IMR-90 (cell line): ENCODE measurements around the gene HYAL3. TPM values are rescaled to one million over a fixed set of nuclear protein-coding genes. Genes with fewer than 3 reads are reported as not detected.

Experiments
- ATAC-seq: fragments of 200-7000 bp; cut with Tn5 transposase; 2 replicates; pipeline ENCODE4 v1.9.1; 2020; ENCODE audit warnings: low read depth, mild to moderate bottlenecking, moderate library complexity
- BruUV-seq: library from RNA; stranded (reverse); fragments of 400-500 nt; replicated peaks from 2 replicates; lab custom pipeline; 2021; lab: Mats Ljungman, UMichigan
- CTCF ChIA-PET: fragments of 300-600 bp; formaldehyde crosslinking; extraction: SDS; loops from one replicate; lab custom pipeline; 2021; ENCODE audit warnings: antibody characterized with exemption; lab: Yijun Ruan, JAX
- POLR2A ChIA-PET: fragments of 300-600 bp; sonication (Branson Sonifier 250); formaldehyde crosslinking; loops from one replicate; lab custom pipeline; 2022; ENCODE audit warnings: antibody characterized with exemption; ENCODE audit not compliant: unreplicated experiment; lab: Charles Lee
- DNase-seq: peaks from one replicate; pipeline ENCODE4 v3.0.0; 2013
- H2AFZ ChIP-seq: replicated peaks from 2 replicates; pipeline ENCODE3; 2013; ENCODE audit warnings: low read length, mild to moderate bottlenecking; ENCODE audit not compliant: poor library complexity
- H2AK5ac ChIP-seq: 2 replicates; pipeline ENCODE4 v1.6.1; 2013; ENCODE audit warnings: low read depth, low read length, inconsistent platforms
- H2AK9ac ChIP-seq: replicated peaks from 2 replicates; pipeline ENCODE3; 2013; ENCODE audit warnings: mild to moderate bottlenecking, low read depth, low read length, moderate library complexity; ENCODE audit not compliant: poor library complexity
- H2BK120ac ChIP-seq: 2 replicates; pipeline ENCODE4 v1.6.1; 2013; ENCODE audit warnings: low read depth, low read length, inconsistent platforms
- H2BK15ac ChIP-seq: 3 replicates; pipeline ENCODE4 v1.6.1; 2013; ENCODE audit warnings: low read depth, low read length, inconsistent platforms
- H2BK20ac ChIP-seq: 2 replicates; pipeline ENCODE4 v1.6.1; 2013; ENCODE audit warnings: low read depth, mild to moderate bottlenecking, inconsistent platforms, low read length, moderate library complexity
- H2BK5ac ChIP-seq: 2 replicates; pipeline ENCODE4 v1.6.1; 2013; ENCODE audit warnings: mild to moderate bottlenecking, low read depth, low read length, inconsistent platforms; ENCODE audit not compliant: poor library complexity, severe bottlenecking
- H3K14ac ChIP-seq: replicated peaks from 2 replicates; pipeline ENCODE4 v1.6.1; 2013; ENCODE audit warnings: low read depth, low read length, inconsistent platforms
- H3K18ac ChIP-seq: 2 replicates; pipeline ENCODE4 v1.6.1; 2013; ENCODE audit warnings: low read depth, low read length, control low read depth
- H3K23ac ChIP-seq: 2 replicates; pipeline ENCODE4 v1.6.1; 2013; ENCODE audit warnings: low read depth, low read length, inconsistent platforms
- H3K27ac ChIP-seq: 2 replicates; pipeline ENCODE4 v1.5.1; 2013; ENCODE audit warnings: mild to moderate bottlenecking, control low read depth, low read length; ENCODE audit not compliant: insufficient read depth
- H3K27me3 ChIP-seq: 2 replicates; pipeline ENCODE4 v1.6.1; 2013; ENCODE audit warnings: low read length; ENCODE audit not compliant: control insufficient read depth, insufficient read depth
- H3K36me3 ChIP-seq: 2 replicates; pipeline ENCODE4 v1.6.1; 2013; ENCODE audit warnings: low read length, mixed read lengths; ENCODE audit not compliant: control insufficient read depth, insufficient read depth
- H3K4ac ChIP-seq: 2 replicates; pipeline ENCODE4 v1.6.1; 2013; ENCODE audit warnings: low read depth, low read length, inconsistent platforms
- H3K4me1 ChIP-seq: 2 replicates; pipeline ENCODE4 v1.6.1; 2013; ENCODE audit warnings: low read length, mixed read lengths; ENCODE audit not compliant: control insufficient read depth, insufficient read depth
- H3K4me2 ChIP-seq: 2 replicates; pipeline ENCODE4 v1.6.1; 2013; ENCODE audit warnings: low read depth, mild to moderate bottlenecking, control low read depth, low read length, moderate library complexity
- H3K4me3 ChIP-seq: 2 replicates; pipeline ENCODE4 v1.5.1; 2013; ENCODE audit warnings: low read depth, mild to moderate bottlenecking, control low read depth, low read length, moderate library complexity; ENCODE audit not compliant: insufficient read depth
- H3K56ac ChIP-seq: 2 replicates; pipeline ENCODE4 v1.6.1; 2013; ENCODE audit warnings: low read length, inconsistent platforms; ENCODE audit not compliant: insufficient read depth; ENCODE audit errors: extremely low read depth
- H3K79me1 ChIP-seq, 2 experiments: 2 replicates each; pipeline ENCODE4 v1.6.1; 2013; ENCODE audit warnings: low read length in 2 of 2, inconsistent platforms in 1 of 2, low read depth in 1 of 2
- H3K9ac ChIP-seq: 2 replicates; pipeline ENCODE4 v1.6.1; 2013; ENCODE audit warnings: low read depth, low read length, control low read depth
- H3K9me1 ChIP-seq: 2 replicates; pipeline ENCODE4 v1.6.1; 2013; ENCODE audit warnings: low read length, inconsistent platforms; ENCODE audit not compliant: insufficient read depth
- H3K9me3 ChIP-seq: 2 replicates; pipeline ENCODE4 v1.6.1; 2013; ENCODE audit warnings: low read length; ENCODE audit not compliant: control insufficient read depth, insufficient read depth
- H4K20me1 ChIP-seq: 2 replicates; pipeline ENCODE4 v1.6.1; 2013; ENCODE audit warnings: low read length, inconsistent platforms; ENCODE audit not compliant: insufficient read depth
- H4K5ac ChIP-seq: 2 replicates; pipeline ENCODE4 v1.6.1; 2013; ENCODE audit warnings: mild to moderate bottlenecking, low read depth, low read length, control low read depth
- H4K8ac ChIP-seq, 2 experiments: 2 replicates each; pipeline ENCODE4 v1.6.1; 2013; ENCODE audit warnings: low read depth in 2 of 2, low read length in 2 of 2, control low read depth in 1 of 2, inconsistent platforms in 1 of 2
- H4K91ac ChIP-seq: 2 replicates; pipeline ENCODE4 v1.6.1; 2013; ENCODE audit warnings: low read depth, low read length, inconsistent platforms; ENCODE audit not compliant: insufficient read depth
- CEBPB ChIP-seq: IDR thresholded peaks from 2 replicates; pipeline ENCODE4 v1.6.1; 2012; ENCODE audit warnings: low read depth, low read length, improper control_type of control experiment
- CHD1 ChIP-seq: IDR thresholded peaks from 2 replicates; pipeline ENCODE4 v1.6.1; 2012; ENCODE audit warnings: low read depth, low read length, improper control_type of control experiment
- CTCF ChIP-seq: conservative IDR thresholded peaks from 2 replicates; pipeline ENCODE4 v1.5.1; 2012; ENCODE audit warnings: mild to moderate bottlenecking, low read depth, low read length, improper control_type of control experiment
- ELK1 ChIP-seq: fragments of 150-350 bp; IDR thresholded peaks from 2 replicates; pipeline ENCODE4 v1.6.1; 2016; ENCODE audit warnings: low read depth, mild to moderate bottlenecking, low read length, moderate library complexity, borderline replicate concordance
- FOS ChIP-seq: fragments of 150-350 bp; IDR thresholded peaks from 2 replicates; pipeline ENCODE4 v1.6.1; 2016; ENCODE audit warnings: low read depth, low read length
- MAFK ChIP-seq: IDR thresholded peaks from 2 replicates; pipeline ENCODE4 v1.6.1; 2012; ENCODE audit warnings: low read depth, low read length, improper control_type of control experiment
- MXI1 ChIP-seq: IDR thresholded peaks from 2 replicates; pipeline ENCODE4 v1.6.1; 2012; ENCODE audit warnings: low read depth, mild to moderate bottlenecking, low read length, moderate library complexity, borderline replicate concordance
- NFE2L2 ChIP-seq: fragments of 150-350 bp; IDR thresholded peaks from 2 replicates; pipeline ENCODE4 v1.6.1; 2016; ENCODE audit warnings: low read depth, mild to moderate bottlenecking, low read length
- POLR2A ChIP-seq: IDR thresholded peaks from 2 replicates; pipeline ENCODE4 v1.6.1; 2012; ENCODE audit warnings: mild to moderate bottlenecking, low read depth, low read length
- RAD21 ChIP-seq: IDR thresholded peaks from 2 replicates; pipeline ENCODE4 v1.6.1; 2012; ENCODE audit warnings: low read length, improper control_type of control experiment
- RCOR1 ChIP-seq: IDR thresholded peaks from 2 replicates; pipeline ENCODE4 v1.6.1; 2012; ENCODE audit warnings: mild to moderate bottlenecking, low read length, improper control_type of control experiment; ENCODE audit not compliant: insufficient replicate concordance
- RFX5 ChIP-seq: IDR thresholded peaks from 2 replicates; pipeline ENCODE4 v1.8.0; 2012; ENCODE audit warnings: low read depth, mild to moderate bottlenecking, low read length, moderate library complexity
- SMC3 ChIP-seq: fragments of 150-350 bp; IDR thresholded peaks from 2 replicates; pipeline ENCODE4 v1.6.1; 2016; ENCODE audit warnings: low read depth, mild to moderate bottlenecking, antibody characterized with exemption, low read length, moderate library complexity
- USF2 ChIP-seq: fragments of 150-350 bp; IDR thresholded peaks from 2 replicates; pipeline ENCODE4 v1.6.1; 2017; ENCODE audit warnings: mild to moderate bottlenecking, antibody characterized with exemption, low read length, low read depth
- WGBS, 2 experiments: methylation state at CpG; one replicate each; pipeline versions ENCODE4 v1.1.5 to v1.1.7; 2013; ENCODE audit warnings: missing lambda C conversion rate in 2 of 2; ENCODE audit not compliant: insufficient read length in 1 of 2; ENCODE audit errors: extremely low coverage in 2 of 2; 5-methylcytosine and 5-hydroxymethylcytosine counted together
- dilution Hi-C: fragments of 300-500 bp; cut with HindIII; formaldehyde crosslinking; loops from one replicate; pipeline ENCODE4 v1.14.3; 2018; ENCODE audit warnings: low sequenced_read_pairs; ENCODE audit not compliant: unreplicated experiment
- in situ Hi-C: fragments of 300-500 bp; cut with MboI; formaldehyde crosslinking; loops from 3 replicates; pipeline ENCODE4 v1.14.3; 2019; ENCODE audit warnings: low sequenced_read_pairs, inconsistent platforms, mixed read lengths
- intact Hi-C: fragments of 100-400 bp; cut with micrococcal nuclease; formaldehyde crosslinking; loops from 2 replicates; pipeline ENCODE4 v1.10.0; 2022
- polyA plus RNA-seq, 3 experiments: library from polyadenylated mRNA; depleted of rRNA; stranded (reverse); fragments of >200 nt; gene quantifications; 2 replicates each; pipeline ENCODE4 v1.2.3, GENCODE V29; 2012; ENCODE audit warnings: low replicate concordance in 1 of 3
- total RNA-seq: library from RNA; depleted of rRNA; stranded (reverse); fragments of >200 nt; gene quantifications from 2 replicates; pipeline ENCODE4 v1.2.3, GENCODE V29; 2012

Gene HYAL3
- total and polyA plus RNA-seq, 2 of the 4 experiments (the other 2 are of a cell fraction): 2.7 to 5.7 TPM

- Histone ChIP-seq H4K8ac (peak overlapping the region in 1 of 2 experiments; percentile 34; a peak in 1 of 4 replicates), H3K23ac (no peak overlapping the region), H3K9ac (peak overlapping the region; percentile 82; the same call in 1 of the 2 replicates), H3K36me3 (peaks cover 31% of the 10 kb centered on the region), H3K4me3 (peak overlapping the region; percentile 67), H4K91ac (no peak overlapping the region), H4K20me1 (peaks cover 18% of the 10 kb centered on the region), H2AK9ac (peak overlapping the region; percentile 92), H2BK15ac (no peak overlapping the region), H3K9me1 (no peaks in the 10 kb centered on the region), H3K27ac (no peak overlapping the region; the same call in 1 of the 2 replicates), H3K4me2 (peak overlapping the region; percentile 99), H3K27me3 (no peaks in the 10 kb centered on the region), H2BK20ac (no peak overlapping the region), H4K5ac (no peak overlapping the region), H3K56ac (no peak overlapping the region), H3K79me1 (peaks cover 32 to 45% of the 10 kb centered on the region in 2 experiments), H2BK5ac (no peak overlapping the region), H3K4ac (peak overlapping the region; percentile 27; the same call in 1 of the 2 replicates), H2AK5ac (peak overlapping the region; percentile 68; the same call in 1 of the 2 replicates), H2AFZ (no peak overlapping the region), H3K14ac (no peak overlapping the region), H3K9me3 (no peaks in the 10 kb centered on the region), H3K18ac (no peak overlapping the region), H3K4me1 (peaks cover 11% of the 10 kb centered on the region), H2BK120ac (no peak overlapping the region)
- in situ Hi-C loops: loop anchor here (25.0 kb wide), 3 partner anchors 1060 to 1835 kb away; partner anchors contain the start of genes ABHD14B, GPR62, MANF and PCBP4
- TF ChIP-seq NFE2L2 (no peak), CHD1 (no peak), RCOR1 (no peak), FOS (no peak), POLR2A (no peak), SMC3 (no peak), CTCF (no peak), CEBPB (no peak), MAFK (no peak), MXI1 (no peak), RAD21 (no peak), USF2 (no peak), ELK1 (no peak), RFX5 (no peak)
- ChIA-PET POLR2A (no interaction called here), CTCF (interaction anchor here (1.4 kb wide), 1 partner anchor 132 kb away, joined by 3 read pairs; no protein-coding TSS in a partner anchor)
- WGBS, 2 experiments: no CpG with 5 or more reads among the region's 4 CpGs
- no TSS peak for BruUV-seq
- no peak for ATAC-seq
- DNase-seq: no peak
- dilution Hi-C loops: no loop called here
- intact Hi-C loops: no loop called here
Measured at GRCh38 chr3:50327129-50327528, 27.9 kb upstream of the HYAL3 start.
